HG03565 (cell line): ENCODE data around the gene HPCAL4.

Experiments used
- ATAC-seq: cut with Tn5 transposase; IDR thresholded peaks from one replicate; pipeline ENCODE4 v1.9.1; 2021; ENCODE audit warnings: mild to moderate bottlenecking, moderate library complexity; ENCODE audit not compliant: unreplicated experiment

Gene HPCAL4

GRCh38 chr1:39652554-39652953 lies 38.7 kb downstream of the HPCAL4 start:
- ATAC-seq, result no peak

- ATAC-seq, result no peak
These were observed 39.1 kb downstream of the HPCAL4 start for GRCh38 chr1:39652105-39652504.

- ATAC-seq, result no peak
These were observed 40.8 kb downstream of the HPCAL4 start for GRCh38 chr1:39650431-39650830.

GRCh38 chr1:39649636-39650185 lies 41.5 kb downstream of the HPCAL4 start:
- no peak for ATAC-seq

GRCh38 chr1:39648496-39648895 lies 42.7 kb downstream of the HPCAL4 start:
- ATAC-seq, result no peak

GRCh38 chr1:39647247-39647646 lies 44.0 kb downstream of the HPCAL4 start:
- ATAC-seq, result no peak

GRCh38 chr1:39646232-39647081 lies 44.8 kb downstream of the HPCAL4 start:
- no peak for ATAC-seq

GRCh38 chr1:39645411-39646043 lies 45.7 kb downstream of the HPCAL4 start:
- no peak for ATAC-seq

GRCh38 chr1:39643705-39644104 lies 47.5 kb downstream of the HPCAL4 start:
- no peak for ATAC-seq

GRCh38 chr1:39642796-39643195 lies 48.4 kb downstream of the HPCAL4 start:
- no peak for ATAC-seq

- no peak for ATAC-seq
These were observed 50.4 kb downstream of the HPCAL4 start for GRCh38 chr1:39640861-39641260.

GRCh38 chr1:39639305-39640130 lies 51.7 kb downstream of the HPCAL4 start, which contains the start of gene HEYL:
HEYL (minus strand) TSS chr1:39639643; CDS start chr1:39639625, 18 bp downstream.
- no peak for ATAC-seq

GRCh38 chr1:39638965-39639304 lies 52.3 kb downstream of the HPCAL4 start:
- no peak for ATAC-seq

GRCh38 chr1:39637361-39637760 lies 53.9 kb downstream of the HPCAL4 start:
- ATAC-seq, result no peak

GRCh38 chr1:39635871-39636210 lies 55.4 kb downstream of the HPCAL4 start:
- ATAC-seq, result no peak

GRCh38 chr1:39635205-39635870 lies 55.9 kb downstream of the HPCAL4 start:
- no peak for ATAC-seq

- ATAC-seq, result no peak
These were observed 57.8 kb downstream of the HPCAL4 start for GRCh38 chr1:39633422-39633821.

GRCh38 chr1:39632682-39633417 lies 58.4 kb downstream of the HPCAL4 start:
- no peak for ATAC-seq

GRCh38 chr1:39632323-39632681 lies 58.9 kb downstream of the HPCAL4 start:
- ATAC-seq, result no peak
